Measurements from ENCODE around the gene PLEKHA8. TPM values are rescaled to one million over a fixed set of nuclear protein-coding genes. Genes with fewer than 3 reads are reported as not detected.

The PLEKHA8 gene
- total RNA-seq, 6 experiments from 2014 or later: 2.7 to 8.1 (median 4.4) TPM

DNA sequence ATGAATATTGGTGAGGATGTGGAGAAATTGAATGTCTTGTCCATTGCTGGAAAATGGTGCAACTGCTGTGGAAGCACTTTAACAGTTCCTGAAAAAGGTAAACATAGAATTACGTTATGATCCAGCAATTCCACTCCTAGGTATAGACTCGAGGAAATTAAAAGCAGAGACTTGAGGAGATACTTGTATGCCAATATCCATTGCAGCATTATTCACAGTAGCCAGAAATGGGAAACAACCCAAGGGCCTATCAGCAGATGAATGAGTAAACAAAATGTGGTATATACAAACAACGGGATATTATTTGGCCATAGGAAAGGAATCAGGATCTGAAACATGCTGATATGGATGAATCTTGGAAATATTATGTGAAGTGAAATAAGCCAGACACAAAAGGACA is 74.1 kb downstream of the PLEKHA8 start:
- H3K36me3 ChIP-seq: no peaks in the 10 kb centered on the region
- TF ChIP-seq, protein P1, sequence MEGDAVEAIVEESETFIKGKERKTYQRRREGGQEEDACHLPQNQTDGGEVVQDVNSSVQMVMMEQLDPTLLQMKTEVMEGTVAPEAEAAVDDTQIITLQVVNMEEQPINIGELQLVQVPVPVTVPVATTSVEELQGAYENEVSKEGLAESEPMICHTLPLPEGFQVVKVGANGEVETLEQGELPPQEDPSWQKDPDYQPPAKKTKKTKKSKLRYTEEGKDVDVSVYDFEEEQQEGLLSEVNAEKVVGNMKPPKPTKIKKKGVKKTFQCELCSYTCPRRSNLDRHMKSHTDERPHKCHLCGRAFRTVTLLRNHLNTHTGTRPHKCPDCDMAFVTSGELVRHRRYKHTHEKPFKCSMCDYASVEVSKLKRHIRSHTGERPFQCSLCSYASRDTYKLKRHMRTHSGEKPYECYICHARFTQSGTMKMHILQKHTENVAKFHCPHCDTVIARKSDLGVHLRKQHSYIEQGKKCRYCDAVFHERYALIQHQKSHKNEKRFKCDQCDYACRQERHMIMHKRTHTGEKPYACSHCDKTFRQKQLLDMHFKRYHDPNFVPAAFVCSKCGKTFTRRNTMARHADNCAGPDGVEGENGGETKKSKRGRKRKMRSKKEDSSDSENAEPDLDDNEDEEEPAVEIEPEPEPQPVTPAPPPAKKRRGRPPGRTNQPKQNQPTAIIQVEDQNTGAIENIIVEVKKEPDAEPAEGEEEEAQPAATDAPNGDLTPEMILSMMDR (IDR thresholded peaks at IDR 0.05): no peak
- no peak for TF ChIP-seq POLR2A (IDR thresholded peaks at IDR 0.05)
- no peaks in the 10 kb centered on the region for H3K27me3 ChIP-seq
- intact Hi-C loops (cut with DNase I): no loop called here
- no peaks in the 10 kb centered on the region for H3K9me3 ChIP-seq
- H3K4me3 ChIP-seq: no peak overlapping the region
- no peaks in the 10 kb centered on the region for H3K4me1 ChIP-seq
- no peak overlapping the region for H3K27ac ChIP-seq
- ATAC-seq (no peak), DNase-seq (no peak)
- 72% methylated on average over 3 of the region's 3 CpGs for WGBS (ENCODE audit: insufficient coverage, low coverage, low lambda C conversion rate, missing lambda C conversion rate)

DNA sequence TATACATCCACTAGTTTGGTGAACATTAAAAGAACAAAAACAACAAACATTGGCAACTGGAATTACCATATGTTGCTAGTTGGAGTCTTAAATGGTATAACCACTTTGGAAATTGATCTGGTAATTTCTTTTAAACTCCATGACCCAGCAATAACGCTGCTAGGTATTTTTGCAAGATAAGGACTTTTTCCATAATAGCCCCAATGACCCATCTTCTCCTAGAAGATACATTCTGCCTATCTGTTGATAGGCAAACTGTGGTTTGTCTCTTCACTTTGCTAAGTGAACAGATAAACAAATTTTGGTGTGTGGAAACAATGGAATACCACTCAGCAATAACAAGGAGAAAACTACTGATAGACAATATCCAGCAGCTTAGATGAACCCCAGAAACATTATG is 75.9 kb downstream of the PLEKHA8 start:
- DNase-seq: no peak
- Histone ChIP-seq H3K27ac (no peak overlapping the region), H3K4me3 (no peak overlapping the region), H3K4me1 (no peaks in the 10 kb centered on the region), H3K36me3 (no peaks in the 10 kb centered on the region), H3K9me3 (no peaks in the 10 kb centered on the region), H3K27me3 (no peaks in the 10 kb centered on the region)
- no peak for TF ChIP-seq POLR2A (IDR thresholded peaks at IDR 0.05)
- TF ChIP-seq, protein P1 (IDR thresholded peaks at IDR 0.05): no peak
- 87% methylated on average over 1 of the region's 1 CpG for WGBS (ENCODE audit: insufficient coverage, low coverage, low lambda C conversion rate, missing lambda C conversion rate)
- intact Hi-C loops (cut with DNase I): no loop called here
- no peak for ATAC-seq

DNA sequence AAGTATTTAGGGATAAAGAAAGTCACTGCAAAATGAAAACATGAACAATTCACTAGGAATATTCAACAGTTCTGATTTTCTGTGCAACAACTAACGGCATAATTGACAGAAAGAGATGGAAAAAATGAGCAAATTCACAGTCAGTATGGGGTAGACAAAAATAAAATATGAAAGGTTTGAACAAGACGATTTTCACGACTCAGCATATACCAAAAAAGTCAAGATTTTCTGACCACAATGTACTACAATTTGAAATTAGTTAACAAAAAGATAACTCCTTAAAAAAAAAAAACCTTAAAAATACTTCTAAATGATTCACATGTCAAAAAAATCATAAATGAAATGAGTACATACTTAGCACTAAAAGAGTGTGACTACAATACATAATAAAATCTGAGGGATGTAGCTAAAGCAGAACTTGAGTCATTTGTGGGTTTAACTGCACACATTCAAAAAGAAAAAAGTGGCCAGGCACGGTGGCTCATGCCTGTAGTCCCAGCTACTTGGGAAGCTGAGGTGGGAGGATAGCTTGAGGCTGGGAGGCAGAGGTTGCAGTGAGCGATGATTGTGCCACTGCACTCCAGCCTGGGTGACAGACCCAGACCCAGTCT is 84.0 kb downstream of the PLEKHA8 start:
- TF ChIP-seq, protein P1 (IDR thresholded peaks at IDR 0.05): no peak
- Histone ChIP-seq H3K27me3 (no peaks in the 10 kb centered on the region), H3K4me1 (no peaks in the 10 kb centered on the region), H3K36me3 (no peaks in the 10 kb centered on the region), H3K4me3 (no peak overlapping the region), H3K27ac (no peak overlapping the region), H3K9me3 (peaks cover 0 to 12% (median 0%) of the 10 kb centered on the region in 4 donors)
- DNase-seq: no peak
- no peak for ATAC-seq
- WGBS (ENCODE audit: insufficient coverage, low coverage, low lambda C conversion rate, missing lambda C conversion rate): 96% methylated on average over 5 of the region's 5 CpGs
- intact Hi-C loops (cut with DNase I): no loop called here

DNA sequence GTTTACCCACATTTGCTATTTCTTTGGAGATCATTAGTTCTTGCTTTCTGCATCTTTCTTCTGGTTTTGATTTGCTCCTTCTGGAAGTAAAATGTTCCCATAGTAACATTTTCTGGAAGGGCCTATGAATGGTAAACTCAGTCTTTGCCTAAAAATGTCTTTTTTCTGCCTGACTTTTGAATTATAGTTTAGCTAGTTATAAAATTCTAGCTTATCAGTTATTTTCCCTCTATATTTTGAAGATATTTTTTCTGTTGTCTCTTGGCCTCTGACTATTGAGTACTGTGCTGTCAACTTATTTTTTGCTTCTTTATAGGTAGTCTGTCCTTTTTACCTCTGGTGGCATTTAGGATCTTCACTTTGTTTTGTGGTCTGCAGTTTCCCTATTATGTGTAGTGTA is 84.9 kb downstream of the PLEKHA8 start:
- H3K27me3 ChIP-seq: no peaks in the 10 kb centered on the region
- DNase-seq (no peak), ATAC-seq (no peak)
- no peak overlapping the region for H3K27ac ChIP-seq
- TF ChIP-seq, protein P1 (IDR thresholded peaks at IDR 0.05): no peak
- TF ChIP-seq POLR2A (IDR thresholded peaks at IDR 0.05): no peak
- H3K36me3 ChIP-seq: no peaks in the 10 kb centered on the region
- intact Hi-C loops (cut with DNase I): no loop called here
- no peak overlapping the region for H3K4me3 ChIP-seq
- H3K4me1 ChIP-seq: no peaks in the 10 kb centered on the region
- H3K9me3 ChIP-seq: peaks cover 0 to 12% (median 0%) of the 10 kb centered on the region in 4 donors

Measured in right lobe of liver (tissue), 6 donors.